Adrenal gland (tissue), 12 donors: ENCODE data around the gene TNFAIP8L3. TPM values are rescaled to one million over a fixed set of nuclear protein-coding genes. Genes with fewer than 3 reads are reported as not detected.

Experiments
- DNase-seq, 7 donors: peaks; one replicate each; pipeline ENCODE4 v3.0.0-alpha.2; 2019 to 2020
- H3K27ac ChIP-seq, 5 donors: fragments of 200-600 bp; sonication (generic) in 4 of 5; 1 replicate in 3 of 5; 2 replicates in 2 of 5; pipeline versions ENCODE4 v1.5.1 to v1.8.0; 2016 to 2020; ENCODE audit warnings: mild to moderate bottlenecking in 1 of 5
- H3K27me3 ChIP-seq: fragments of 200-600 bp; 2 replicates; pipeline ENCODE4 v1.8.0; 2021
- H3K36me3 ChIP-seq, 2 donors: fragments of 200-600 bp; replicated peaks in 1 of 2; 1 replicate in 1 of 2; 2 replicates in 1 of 2; pipeline versions ENCODE4 v1.5.1 to v1.8.0; 2018 to 2022
- H3K4me1 ChIP-seq, 2 donors: fragments of 200-600 bp; replicated peaks in 1 of 2; 1 replicate in 1 of 2; 2 replicates in 1 of 2; pipeline versions ENCODE4 v1.5.1 to v1.8.0; 2018 to 2021
- H3K4me3 ChIP-seq, 4 donors: fragments of 200-600 bp; sonication (generic) in 3 of 4; one replicate each; pipeline ENCODE4 v1.5.1; 2016 to 2018
- H3K9me3 ChIP-seq, 3 donors: fragments of 200-600 bp; sonication (generic) in 1 of 3; replicated peaks in 1 of 3; 1 replicate in 2 of 3; 2 replicates in 1 of 3; pipeline versions ENCODE4 v1.5.1 to v1.8.0; 2016 to 2021
- POLR2A ChIP-seq, 2 donors: fragments of 450-650 bp; IDR thresholded peaks; one replicate each; pipeline ENCODE4 v1.6.1; 2017; ENCODE audit warnings: antibody characterized with exemption in 2 of 2, mild to moderate bottlenecking in 2 of 2, moderate library complexity in 1 of 2
- WGBS, 4 donors: extraction: QIAGEN DNeasy Blood & Tissue Kit in 2 of 4; methylation state at CpG; one replicate each; pipeline versions ENCODE4 v1.1.5 to v1.1.7; 2013 to 2017; 5-methylcytosine and 5-hydroxymethylcytosine counted together
- intact Hi-C, 2 donors: fragments of 100-400 bp; cut with DNase I; formaldehyde crosslinking; loops; one replicate each; pipeline versions ENCODE4 v1.14.1 to v1.15.0; 2022 to 2023
- polyA plus RNA-seq, 3 donors: library from polyadenylated mRNA; stranded (reverse); fragments of 200-250 nt in 2 of 3; fragments of 350-450 nt in 1 of 3; fragmentation: Illumina TruSeq in 1 of 3; extraction: RNeasy Lipid Tissue Mini Kit (QIAGEN cat#74804) in 1 of 3; gene quantifications; one replicate each; pipeline ENCODE4 v1.2.3, GENCODE V29; 2013 to 2014
- total RNA-seq, 9 donors: library from RNA; depleted of rRNA in 4 of 9; stranded (reverse); fragments of >200 nt in 4 of 9; fragments of 120-200 nt in 1 of 9; fragmentation: NEBNext Ultra II Directional in 1 of 9; extraction: Animal tissue kit (Norgen Biotek cat#: 25700) in 1 of 9; gene quantifications; one replicate each; pipeline versions ENCODE4 v1.1.0 to v1.2.4, GENCODE V29; 2013 to 2023
- TF ChIP-seq, protein P1 (sequence below), 6 experiments: fragments of 450-650 bp in 4 of 6; fragments of 200-600 bp in 2 of 6; sonication (generic) in 1 of 6; IDR thresholded peaks; 1 replicate in 5 of 6; 2 replicates in 1 of 6; pipeline versions ENCODE4 v1.5.1 to v1.8.0; 2016 to 2021; ENCODE audit warnings: antibody characterized with exemption in 6 of 6, mild to moderate bottlenecking in 2 of 6, moderate library complexity in 1 of 6
- donor health status: healthy with polysubstance abuse.
- donor health status: Bipolar disorder and iron deficiency.
- donor health status: DM: yes; HTN: yes; CAD: no.
- donor health status: DM: no; HTN: no; CAD: no.
- donor health status: DM: no; HTN: no; CAD: no.
- donor health status: DM: yes; HTN: yes; CAD: no.

TNFAIP8L3 gene
- total and polyA plus RNA-seq, 12 donors = 1.1 to 9.5 (median 3.7) TPM

DNA sequence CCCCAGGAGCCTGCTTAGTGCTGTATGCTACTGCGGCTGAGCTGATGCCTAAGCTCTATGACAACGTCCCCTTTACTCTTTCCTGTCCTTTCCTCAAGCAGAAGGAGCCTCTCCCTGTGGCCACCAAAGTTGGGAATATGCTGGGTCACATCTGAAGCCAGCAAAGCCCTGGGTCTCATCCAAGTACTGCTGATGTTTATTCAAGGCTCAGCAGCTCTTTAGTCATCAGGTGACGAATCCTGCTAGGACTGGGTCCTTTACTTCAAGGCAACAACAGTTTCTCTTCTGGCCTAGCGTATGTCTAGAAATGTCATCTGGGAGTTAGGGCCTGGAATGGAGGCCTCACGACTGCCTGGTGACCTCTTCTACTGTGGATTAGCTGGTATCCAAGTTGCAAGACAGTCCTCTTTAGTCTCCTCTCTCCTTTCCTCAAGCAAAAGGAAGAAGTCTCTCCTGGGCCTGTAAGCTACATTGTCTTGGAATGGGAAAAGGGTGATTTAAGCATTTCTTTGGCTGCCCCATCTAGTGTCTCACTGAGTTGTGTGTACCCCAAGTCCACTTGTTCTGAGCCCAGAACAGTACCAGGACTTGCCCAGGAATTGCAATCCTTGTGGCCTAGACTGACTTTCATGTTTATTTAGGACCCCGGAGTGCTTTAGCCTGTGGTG is 63.9 kb downstream of the TNFAIP8L3 start:
- Histone ChIP-seq H3K9me3 (no peaks in the 10 kb centered on the region), H3K27me3 (no peaks in the 10 kb centered on the region), H3K4me1 (peaks cover 6 to 8% of the 10 kb centered on the region in 2 donors), H3K36me3 (no peaks in the 10 kb centered on the region), H3K27ac (peak overlapping the region; percentile 28 to 80 (median 46)), H3K4me3 (no peak overlapping the region)
- intact Hi-C loops = no loop called here
- peak; percentile 64 to 87 (median 73) for DNase-seq
- 56 to 63% (median 58%) methylated on average over 5 to 6 of the region's 6 CpGs for WGBS, 4 donors
- TF ChIP-seq, protein P1, sequence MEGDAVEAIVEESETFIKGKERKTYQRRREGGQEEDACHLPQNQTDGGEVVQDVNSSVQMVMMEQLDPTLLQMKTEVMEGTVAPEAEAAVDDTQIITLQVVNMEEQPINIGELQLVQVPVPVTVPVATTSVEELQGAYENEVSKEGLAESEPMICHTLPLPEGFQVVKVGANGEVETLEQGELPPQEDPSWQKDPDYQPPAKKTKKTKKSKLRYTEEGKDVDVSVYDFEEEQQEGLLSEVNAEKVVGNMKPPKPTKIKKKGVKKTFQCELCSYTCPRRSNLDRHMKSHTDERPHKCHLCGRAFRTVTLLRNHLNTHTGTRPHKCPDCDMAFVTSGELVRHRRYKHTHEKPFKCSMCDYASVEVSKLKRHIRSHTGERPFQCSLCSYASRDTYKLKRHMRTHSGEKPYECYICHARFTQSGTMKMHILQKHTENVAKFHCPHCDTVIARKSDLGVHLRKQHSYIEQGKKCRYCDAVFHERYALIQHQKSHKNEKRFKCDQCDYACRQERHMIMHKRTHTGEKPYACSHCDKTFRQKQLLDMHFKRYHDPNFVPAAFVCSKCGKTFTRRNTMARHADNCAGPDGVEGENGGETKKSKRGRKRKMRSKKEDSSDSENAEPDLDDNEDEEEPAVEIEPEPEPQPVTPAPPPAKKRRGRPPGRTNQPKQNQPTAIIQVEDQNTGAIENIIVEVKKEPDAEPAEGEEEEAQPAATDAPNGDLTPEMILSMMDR (IDR thresholded peaks at IDR 0.05) = no peak
- TF ChIP-seq POLR2A (IDR thresholded peaks at IDR 0.05) = no peak

DNA sequence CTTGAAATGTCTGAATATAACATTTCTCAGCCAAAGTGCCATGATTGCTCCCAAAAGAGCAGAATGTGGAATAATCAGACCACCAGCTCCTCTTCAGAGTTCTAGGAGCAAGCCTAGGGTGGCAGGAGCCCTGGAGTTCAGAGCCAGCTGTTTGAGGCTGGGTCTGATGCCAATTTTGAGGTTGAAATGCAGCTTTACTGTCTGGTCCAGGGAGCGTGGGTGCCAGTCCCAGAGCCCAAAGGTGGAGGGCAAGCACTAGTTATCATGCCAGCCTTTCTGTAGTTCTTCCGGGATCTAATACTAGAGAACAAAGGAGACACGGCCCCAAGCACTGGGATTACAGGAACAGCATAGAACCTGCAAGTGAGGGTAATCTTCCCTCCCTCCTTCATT is 69.3 kb downstream of the TNFAIP8L3 start:
- peaks cover 1 to 3% of the 10 kb centered on the region in 2 donors for H3K4me1 ChIP-seq
- H3K27me3 ChIP-seq = no peaks in the 10 kb centered on the region
- DNase-seq = no peak
- no peaks in the 10 kb centered on the region for H3K9me3 ChIP-seq
- no peaks in the 10 kb centered on the region for H3K36me3 ChIP-seq
- WGBS, 4 donors = 88 to 96% (median 92%) methylated on average over 3 of the region's 3 CpGs
- no peak for TF ChIP-seq POLR2A (IDR thresholded peaks at IDR 0.05)
- TF ChIP-seq, protein P1 (IDR thresholded peaks at IDR 0.05) = no peak
- intact Hi-C loops = no loop called here
- no peak overlapping the region for H3K4me3 ChIP-seq
- H3K27ac ChIP-seq = no peak overlapping the region

DNA sequence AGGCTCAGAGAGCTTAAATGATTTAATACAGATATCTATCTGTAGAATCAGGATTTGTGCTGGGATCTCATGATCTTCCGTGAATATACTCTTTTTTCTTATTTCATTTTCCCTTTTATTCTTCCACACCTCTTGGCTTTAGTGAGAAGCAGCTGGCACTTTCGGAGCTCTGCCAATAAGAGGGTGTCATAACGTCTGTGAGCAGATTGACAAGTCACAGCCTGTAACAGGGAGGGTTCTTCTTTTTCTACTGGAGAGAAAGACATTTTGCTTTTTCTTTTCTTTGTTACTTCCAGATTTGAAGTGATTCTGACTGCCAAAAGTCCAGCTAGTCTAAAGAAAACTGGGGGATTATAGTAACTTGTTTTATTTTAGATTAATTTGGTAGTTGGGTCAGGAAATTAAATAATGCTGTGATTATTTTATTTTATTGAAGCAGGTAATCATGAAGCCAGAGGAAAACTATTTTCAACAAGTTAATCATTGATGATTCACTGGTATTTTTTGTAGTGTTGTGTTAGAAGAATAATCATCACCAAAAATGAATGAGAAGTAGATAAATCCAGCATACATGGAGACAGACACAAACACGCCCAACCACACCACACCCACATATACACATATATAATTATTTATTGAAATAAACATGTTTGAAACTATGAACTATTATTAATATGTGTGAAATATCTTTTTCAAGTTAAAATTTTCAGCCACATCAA is 69.8 kb downstream of the TNFAIP8L3 start:
- 81 to 82% (median 82%) methylated on average over 4 of the region's 4 CpGs for WGBS, 4 donors

DNA sequence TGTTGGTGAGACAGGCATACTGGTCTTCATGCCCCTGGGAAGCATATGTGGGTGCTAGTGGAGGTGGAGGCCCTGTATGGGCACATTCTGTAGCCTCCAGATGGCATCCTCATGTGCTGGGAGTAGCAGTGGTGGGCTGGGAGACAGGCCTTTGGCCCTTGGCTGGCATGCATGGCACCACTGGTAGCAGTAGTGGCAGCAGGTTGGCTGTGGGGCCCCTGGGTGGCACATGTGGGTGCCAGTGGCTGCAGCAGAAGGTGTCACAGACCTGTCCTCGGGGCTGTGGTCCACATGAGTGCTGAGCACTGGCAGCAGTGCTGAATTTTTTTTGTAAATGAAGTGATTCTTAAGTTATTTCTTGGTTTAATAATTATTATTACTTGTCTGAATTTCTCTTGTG is 71.2 kb downstream of the TNFAIP8L3 start:
- Histone ChIP-seq H3K9me3 (no peaks in the 10 kb centered on the region), H3K4me3 (no peak overlapping the region), H3K27me3 (no peaks in the 10 kb centered on the region), H3K27ac (no peak overlapping the region), H3K36me3 (no peaks in the 10 kb centered on the region), H3K4me1 (no peaks in the 10 kb centered on the region)
- WGBS, 4 donors = 86 to 100% (median 100%) methylated on average over 1 of the region's 1 CpG; no CpG with 5 or more reads in 1 of the 4 donors
- intact Hi-C loops = no loop called here
- no peak for DNase-seq
- TF ChIP-seq, protein P1 (IDR thresholded peaks at IDR 0.05) = no peak
- TF ChIP-seq POLR2A (IDR thresholded peaks at IDR 0.05) = no peak

More for the DNA sequence above, 69.8 kb downstream of the TNFAIP8L3 start:
- H3K36me3 ChIP-seq = no peaks in the 10 kb centered on the region
- intact Hi-C loops = no loop called here
- no peak for DNase-seq
- no peak overlapping the region for H3K27ac ChIP-seq
- H3K4me1 ChIP-seq = no peaks in the 10 kb centered on the region
- no peaks in the 10 kb centered on the region for H3K27me3 ChIP-seq
- no peak for TF ChIP-seq POLR2A (IDR thresholded peaks at IDR 0.05)
- TF ChIP-seq, protein P1 (IDR thresholded peaks at IDR 0.05) = no peak
- no peak overlapping the region for H3K4me3 ChIP-seq
- no peaks in the 10 kb centered on the region for H3K9me3 ChIP-seq
